Esophagus squamous epithelium (tissue), 5 donors: Measurements from ENCODE around the gene FAM177B. TPM values are rescaled to one million over a fixed set of nuclear protein-coding genes. Genes with fewer than 3 reads are reported as not detected.

Experiments
- DNase-seq: peaks from one replicate; lab custom pipeline; 2025; lab: John Stamatoyannopoulos, UW
- H3K27ac ChIP-seq, 4 donors: fragments of 200-600 bp; sonication (generic); one replicate each; pipeline ENCODE4 v1.5.1; 2016 to 2019; ENCODE audit warnings: mild to moderate bottlenecking in 1 of 4
- H3K27me3 ChIP-seq, 4 donors: fragments of 200-600 bp; sonication (generic); 1 replicate in 3 of 4; 2 replicates in 1 of 4; pipeline versions ENCODE4 v1.5.1 to v1.6.0; 2017 to 2021; ENCODE audit warnings: antibody characterized with exemption in 1 of 4
- H3K36me3 ChIP-seq, 3 donors: fragments of 200-600 bp; sonication (generic); one replicate each; pipeline ENCODE4 v1.5.1; 2016 to 2019
- H3K4me1 ChIP-seq, 3 donors: fragments of 200-600 bp; sonication (generic); one replicate each; pipeline ENCODE4 v1.5.1; 2017 to 2019
- H3K4me3 ChIP-seq, 4 donors: fragments of 200-600 bp; sonication (generic); 1 replicate in 3 of 4; 2 replicates in 1 of 4; pipeline ENCODE4 v1.5.1; 2016 to 2019; ENCODE audit warnings: mild to moderate bottlenecking in 2 of 4, moderate library complexity in 1 of 4
- H3K9me3 ChIP-seq, 3 donors: fragments of 200-600 bp; sonication (generic); one replicate each; pipeline ENCODE4 v1.5.1; 2016 to 2019
- POLR2A ChIP-seq, 4 donors: fragments of 450-650 bp; IDR thresholded peaks; one replicate each; pipeline ENCODE4 v1.6.1; 2017; ENCODE audit warnings: antibody characterized with exemption in 4 of 4, mild to moderate bottlenecking in 4 of 4, moderate library complexity in 3 of 4
- WGBS, 2 donors: methylation state at CpG; one replicate each; pipeline ENCODE4 v1.1.5; 2018; 5-methylcytosine and 5-hydroxymethylcytosine counted together
- intact Hi-C: fragments of 100-400 bp; cut with DNase I; formaldehyde crosslinking; loops from one replicate; pipeline ENCODE4 v1.15.0; 2022
- total RNA-seq, 4 donors: library from RNA; depleted of rRNA; stranded (reverse); fragments of >200 nt; gene quantifications; one replicate each; pipeline ENCODE4 v1.1.0, GENCODE V29; 2016
- TF ChIP-seq, protein P1 (sequence below), 6 experiments: fragments of 450-650 bp in 4 of 6; fragments of 200-600 bp in 2 of 6; sonication (generic) in 2 of 6; IDR thresholded peaks; one replicate each; pipeline ENCODE4 v1.5.1; 2016 to 2019; ENCODE audit warnings: antibody characterized with exemption in 6 of 6, mild to moderate bottlenecking in 4 of 6, moderate library complexity in 4 of 6
- donor health status: DM: yes; HTN: yes; CAD: no.

Gene FAM177B
- total RNA-seq, 4 donors from 2014 or later: 1.3 TPM; not detected in 3

DNA sequence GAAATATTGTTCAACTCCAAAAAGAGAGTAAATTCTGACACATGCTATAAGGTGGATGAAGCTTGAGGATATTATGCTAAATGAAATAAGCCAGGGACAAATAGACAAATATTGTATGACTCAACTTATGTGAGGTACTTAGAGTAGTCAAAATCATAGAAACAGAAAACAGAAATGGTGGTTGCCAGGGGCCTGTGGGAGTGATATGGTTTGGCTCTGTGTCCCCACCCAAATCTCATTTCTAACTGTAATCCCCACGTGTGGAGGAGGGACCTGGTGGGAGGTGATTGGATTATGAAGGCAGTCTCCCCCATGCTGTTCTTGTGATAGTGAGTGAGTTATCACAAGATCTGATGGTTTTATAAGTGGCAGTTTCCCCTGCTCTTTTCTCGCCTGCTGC, 53.1 kb downstream of the FAM177B start:
- 60 to 88% methylated on average over 2 of the region's 2 CpGs for WGBS, 2 donors
- Histone ChIP-seq H3K27ac (no peak overlapping the region), H3K36me3 (no peaks in the 10 kb centered on the region), H3K4me3 (no peak overlapping the region), H3K4me1 (peaks cover 0 to 21% (median 0%) of the 10 kb centered on the region in 3 donors), H3K9me3 (no peaks in the 10 kb centered on the region), H3K27me3 (no peaks in the 10 kb centered on the region)
- intact Hi-C loops: loop anchor here (5.0 kb wide), 1 partner anchor 292 kb away; no protein-coding TSS in a partner anchor
- no peak for TF ChIP-seq POLR2A (IDR thresholded peaks at IDR 0.05)
- TF ChIP-seq, protein P1, sequence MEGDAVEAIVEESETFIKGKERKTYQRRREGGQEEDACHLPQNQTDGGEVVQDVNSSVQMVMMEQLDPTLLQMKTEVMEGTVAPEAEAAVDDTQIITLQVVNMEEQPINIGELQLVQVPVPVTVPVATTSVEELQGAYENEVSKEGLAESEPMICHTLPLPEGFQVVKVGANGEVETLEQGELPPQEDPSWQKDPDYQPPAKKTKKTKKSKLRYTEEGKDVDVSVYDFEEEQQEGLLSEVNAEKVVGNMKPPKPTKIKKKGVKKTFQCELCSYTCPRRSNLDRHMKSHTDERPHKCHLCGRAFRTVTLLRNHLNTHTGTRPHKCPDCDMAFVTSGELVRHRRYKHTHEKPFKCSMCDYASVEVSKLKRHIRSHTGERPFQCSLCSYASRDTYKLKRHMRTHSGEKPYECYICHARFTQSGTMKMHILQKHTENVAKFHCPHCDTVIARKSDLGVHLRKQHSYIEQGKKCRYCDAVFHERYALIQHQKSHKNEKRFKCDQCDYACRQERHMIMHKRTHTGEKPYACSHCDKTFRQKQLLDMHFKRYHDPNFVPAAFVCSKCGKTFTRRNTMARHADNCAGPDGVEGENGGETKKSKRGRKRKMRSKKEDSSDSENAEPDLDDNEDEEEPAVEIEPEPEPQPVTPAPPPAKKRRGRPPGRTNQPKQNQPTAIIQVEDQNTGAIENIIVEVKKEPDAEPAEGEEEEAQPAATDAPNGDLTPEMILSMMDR (IDR thresholded peaks at IDR 0.05): no peak
- DNase-seq: no peak

DNA sequence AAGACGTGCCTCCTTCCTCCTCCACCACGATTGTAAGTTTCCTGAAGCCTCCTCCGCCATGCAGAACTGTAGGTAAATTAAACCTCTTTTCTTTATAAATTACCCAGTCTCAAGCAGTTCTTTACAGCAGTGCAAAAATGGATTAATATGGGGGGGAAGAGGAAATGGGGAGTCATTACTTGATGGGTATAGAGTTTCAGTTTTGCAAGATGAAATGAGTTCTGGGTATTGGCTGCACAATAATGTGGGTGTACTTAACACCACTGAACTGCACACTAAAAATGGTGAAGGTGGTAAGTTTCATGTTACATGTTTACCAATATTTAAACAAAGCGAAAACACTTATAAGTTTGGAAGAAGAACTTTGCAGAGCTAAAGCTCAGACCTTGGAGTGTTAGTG, 53.5 kb downstream of the FAM177B start:
- intact Hi-C loops: loop anchor here (5.0 kb wide), 1 partner anchor 292 kb away; no protein-coding TSS in a partner anchor
- Histone ChIP-seq H3K27ac (no peak overlapping the region), H3K36me3 (no peaks in the 10 kb centered on the region), H3K4me1 (peaks cover 0 to 21% (median 0%) of the 10 kb centered on the region in 3 donors), H3K4me3 (no peak overlapping the region), H3K27me3 (no peaks in the 10 kb centered on the region), H3K9me3 (no peaks in the 10 kb centered on the region)
- TF ChIP-seq, protein P1 (IDR thresholded peaks at IDR 0.05): no peak
- no peak for TF ChIP-seq POLR2A (IDR thresholded peaks at IDR 0.05)
- WGBS, 2 donors: 64 to 82% methylated on average over 3 to 4 of the region's 4 CpGs
- no peak for DNase-seq

DNA sequence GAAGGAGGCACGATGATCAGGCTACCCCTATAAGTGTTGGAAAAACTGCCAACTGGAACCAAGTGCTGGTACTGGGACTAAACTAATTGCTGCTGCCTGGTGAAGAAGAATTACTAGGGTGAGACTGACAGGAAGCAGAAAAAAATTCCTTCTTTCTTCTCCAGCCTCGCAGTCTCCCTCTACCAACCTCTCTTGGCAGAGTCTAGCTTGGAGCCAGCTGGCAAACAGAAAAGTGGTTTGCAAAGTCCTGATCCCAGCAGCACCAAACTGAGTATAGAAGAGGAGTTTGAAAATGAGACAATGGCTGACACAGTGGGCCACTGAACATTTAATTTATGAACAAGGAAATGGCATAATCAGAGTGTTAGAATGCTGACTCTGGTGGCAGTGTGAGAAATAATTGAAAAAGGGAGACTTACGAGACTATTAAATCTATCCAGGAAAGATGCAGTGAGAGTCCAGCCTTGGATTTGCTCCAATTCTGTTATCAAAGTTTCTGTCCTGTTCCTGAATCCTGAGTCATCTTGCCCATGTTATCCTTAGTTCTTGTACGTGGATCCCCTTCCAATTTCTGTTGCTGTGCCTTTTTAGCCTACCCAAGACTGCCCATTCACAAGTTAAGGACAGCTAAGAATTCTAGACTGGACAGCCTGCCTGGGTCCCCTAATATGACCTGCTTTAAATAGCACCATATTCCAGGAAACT, 54.2 kb downstream of the FAM177B start:
- Histone ChIP-seq H3K27ac (no peak overlapping the region), H3K9me3 (no peaks in the 10 kb centered on the region), H3K4me3 (no peak overlapping the region), H3K36me3 (no peaks in the 10 kb centered on the region), H3K4me1 (peaks cover 0 to 17% (median 0%) of the 10 kb centered on the region in 3 donors), H3K27me3 (no peaks in the 10 kb centered on the region)
- TF ChIP-seq, protein P1 (IDR thresholded peaks at IDR 0.05): no peak
- no peak for TF ChIP-seq POLR2A (IDR thresholded peaks at IDR 0.05)
- intact Hi-C loops: loop anchor here (5.0 kb wide), 1 partner anchor 291 kb away; no protein-coding TSS in a partner anchor
- no peak for DNase-seq
- WGBS, 2 donors: 49 to 73% methylated on average over 4 of the region's 4 CpGs

DNA sequence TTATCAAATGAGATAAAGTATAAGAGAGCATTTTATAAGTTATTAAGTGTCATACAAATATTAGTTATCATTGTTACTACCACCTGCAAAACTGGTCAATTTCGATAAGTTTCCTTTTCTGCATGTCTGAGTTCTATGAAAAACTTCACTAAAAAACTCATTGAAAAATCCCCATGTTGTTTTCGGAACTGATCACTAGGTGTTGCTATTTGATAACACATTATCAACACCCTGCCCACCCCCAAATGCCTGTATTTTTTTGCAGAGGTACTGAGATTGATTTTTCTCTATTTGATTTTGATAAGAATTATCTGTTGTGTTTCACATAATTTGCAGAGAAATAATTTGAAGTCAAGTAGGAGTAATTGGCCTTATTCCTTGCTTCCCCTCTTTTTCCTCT, 55.7 kb downstream of the FAM177B start:
- WGBS, 2 donors: 5 to 9% methylated on average over 2 of the region's 2 CpGs
- intact Hi-C loops: loop anchor here (5.0 kb wide), 1 partner anchor 290 kb away; no protein-coding TSS in a partner anchor
- TF ChIP-seq, protein P1 (IDR thresholded peaks at IDR 0.05): peak in 5 of 6 experiments; percentile 40 to 52 (median 44)
- TF ChIP-seq POLR2A (IDR thresholded peaks at IDR 0.05): no peak
- Histone ChIP-seq H3K27me3 (no peaks in the 10 kb centered on the region), H3K27ac (no peak overlapping the region), H3K4me1 (peaks cover 0 to 14% (median 0%) of the 10 kb centered on the region in 3 donors), H3K9me3 (no peaks in the 10 kb centered on the region), H3K4me3 (no peak overlapping the region), H3K36me3 (no peaks in the 10 kb centered on the region)
- no peak for DNase-seq
